Measurements from ENCODE around the gene CD27.
"Not testable (repeated sequence)": the region's sequence is repeated elsewhere in the genome, so short reads cannot be mapped to it uniquely, and the experiment has no call there.

CD27 gene

DNA sequence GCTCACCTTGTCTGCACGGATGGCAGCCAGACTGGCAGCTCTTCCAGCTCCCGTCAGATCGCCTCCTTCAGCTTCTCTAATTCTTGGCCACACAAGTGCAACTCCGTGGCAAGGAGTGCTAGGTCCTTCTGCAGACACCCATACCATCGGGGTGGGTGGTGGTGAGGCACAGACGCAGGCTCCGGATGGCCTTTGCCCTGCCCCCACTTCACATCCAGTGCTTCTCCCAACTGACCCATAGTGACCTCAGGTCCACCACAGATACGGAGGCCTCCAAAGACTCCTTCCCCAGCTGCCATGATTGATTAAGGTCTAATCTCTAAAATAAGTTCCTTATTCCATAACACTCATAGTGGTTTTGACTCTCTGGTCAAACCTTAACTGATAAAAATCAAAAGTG lies 19.9 kb upstream of the CD27 start:
- H3K27me3 ChIP-seq (ENCODE audit: control insufficient read depth, insufficient read depth, low read length): peaks cover 3% of the 10 kb centered on the region
- H3K36me3 ChIP-seq (ENCODE audit: control insufficient read depth, insufficient read depth, low read length): no peaks in the 10 kb centered on the region
- H3K4me3 ChIP-seq (ENCODE audit: low read depth, low read length): no peak overlapping the region
- no peak overlapping the region for H3K9ac ChIP-seq (ENCODE audit: low read depth, low read length)
- H3K9me3 ChIP-seq (ENCODE audit: control insufficient read depth, insufficient read depth, low read length): no peaks in the 10 kb centered on the region
- no peaks in the 10 kb centered on the region for H3K4me1 ChIP-seq (ENCODE audit: control insufficient read depth, insufficient read depth, low read length)

DNA sequence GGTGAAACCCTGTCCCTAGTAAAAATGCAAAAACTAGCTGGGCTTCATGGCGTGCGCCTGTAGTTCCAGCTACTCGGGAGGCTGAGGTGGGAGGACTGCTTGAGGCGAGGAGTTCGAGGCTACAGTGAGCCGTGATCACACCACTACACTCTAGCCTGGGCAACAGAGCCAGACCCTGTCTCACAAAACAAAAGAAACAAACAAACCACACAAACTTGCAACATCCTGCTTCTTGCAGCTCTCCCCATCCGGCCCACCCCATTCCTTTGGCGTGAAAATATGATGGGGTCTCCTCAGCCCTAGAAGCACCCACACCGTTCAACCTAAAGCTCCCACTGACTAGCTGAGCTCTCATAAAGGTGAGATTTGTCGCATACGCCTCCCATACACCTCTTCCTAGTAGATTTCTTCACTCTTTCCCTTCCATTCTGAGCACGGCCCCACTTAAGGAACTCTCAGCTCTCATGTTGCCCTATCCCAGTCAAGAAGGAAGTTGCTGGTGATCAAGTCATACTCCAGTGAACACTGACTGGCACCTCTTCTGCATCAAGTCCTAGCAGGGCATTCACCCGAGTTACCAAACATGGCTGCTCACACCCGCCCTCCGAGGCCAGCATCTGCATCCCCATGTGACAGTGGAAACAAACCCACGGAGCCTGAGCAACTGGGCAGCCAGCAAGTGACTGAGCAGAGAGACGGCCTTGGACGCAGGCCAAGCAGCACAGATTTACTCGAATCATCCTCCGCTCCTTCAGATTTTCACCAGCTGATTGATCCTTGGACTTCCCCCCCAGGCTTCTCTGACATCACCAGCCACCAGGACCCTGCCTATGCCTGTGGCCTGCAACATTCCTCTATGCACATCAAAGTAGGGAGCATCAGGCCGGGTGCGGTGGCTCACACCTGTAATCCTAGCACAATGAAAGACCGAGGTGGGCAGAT lies 18.9 kb upstream of the CD27 start:
- no peaks in the 10 kb centered on the region for H3K9me3 ChIP-seq (ENCODE audit: control insufficient read depth, insufficient read depth, low read length)
- peaks cover 3% of the 10 kb centered on the region for H3K27me3 ChIP-seq (ENCODE audit: control insufficient read depth, insufficient read depth, low read length)
- no peaks in the 10 kb centered on the region for H3K36me3 ChIP-seq (ENCODE audit: control insufficient read depth, insufficient read depth, low read length)
- no peaks in the 10 kb centered on the region for H3K4me1 ChIP-seq (ENCODE audit: control insufficient read depth, insufficient read depth, low read length)
- H3K9ac ChIP-seq (ENCODE audit: low read depth, low read length): no peak overlapping the region
- no peak overlapping the region for H3K4me3 ChIP-seq (ENCODE audit: low read depth, low read length)

DNA sequence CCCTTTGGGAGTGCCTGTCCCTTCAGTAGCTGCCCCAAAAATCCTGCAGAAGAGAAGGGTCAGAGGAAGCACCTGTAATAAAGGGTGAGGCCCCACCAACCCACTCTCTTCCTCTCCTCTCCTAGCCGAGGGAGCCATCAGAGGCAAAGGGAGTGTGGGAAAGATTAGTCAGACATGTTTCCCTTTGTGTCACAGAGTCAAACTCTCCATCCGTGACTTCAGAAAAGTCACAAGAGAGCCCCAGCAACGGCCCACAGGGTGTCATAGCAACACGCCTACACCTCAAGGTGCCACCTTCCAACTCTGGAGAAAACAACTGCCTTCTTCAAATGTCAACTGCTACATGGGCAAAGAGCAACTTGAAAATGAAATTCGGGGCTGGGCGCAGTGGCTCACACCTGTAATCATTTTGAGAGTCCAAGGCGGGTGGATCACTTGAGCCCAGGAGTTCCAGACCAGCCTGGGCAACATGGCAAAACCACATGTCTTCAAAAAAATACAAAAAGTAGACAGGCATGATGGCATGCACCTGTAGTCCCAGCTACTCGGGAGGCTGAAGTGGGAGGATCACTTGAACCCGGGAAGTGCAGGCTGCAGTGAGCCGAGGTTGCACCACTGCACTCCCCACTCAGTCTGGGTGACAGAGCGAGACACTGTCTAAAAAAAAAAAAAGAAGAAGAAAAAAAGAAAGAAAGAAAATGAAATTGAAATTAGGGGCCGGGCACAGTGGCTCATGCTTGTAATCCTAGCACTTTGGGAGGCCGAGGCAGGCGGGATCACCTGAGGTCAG lies 17.7 kb upstream of the CD27 start:
- no peaks in the 10 kb centered on the region for H3K36me3 ChIP-seq (ENCODE audit: control insufficient read depth, insufficient read depth, low read length)
- no peaks in the 10 kb centered on the region for H3K4me1 ChIP-seq (ENCODE audit: control insufficient read depth, insufficient read depth, low read length)
- no peaks in the 10 kb centered on the region for H3K9me3 ChIP-seq (ENCODE audit: control insufficient read depth, insufficient read depth, low read length)
- no peak overlapping the region for H3K9ac ChIP-seq (ENCODE audit: low read depth, low read length)
- no peak overlapping the region for H3K4me3 ChIP-seq (ENCODE audit: low read depth, low read length)
- H3K27me3 ChIP-seq (ENCODE audit: control insufficient read depth, insufficient read depth, low read length): peaks cover 3% of the 10 kb centered on the region

DNA sequence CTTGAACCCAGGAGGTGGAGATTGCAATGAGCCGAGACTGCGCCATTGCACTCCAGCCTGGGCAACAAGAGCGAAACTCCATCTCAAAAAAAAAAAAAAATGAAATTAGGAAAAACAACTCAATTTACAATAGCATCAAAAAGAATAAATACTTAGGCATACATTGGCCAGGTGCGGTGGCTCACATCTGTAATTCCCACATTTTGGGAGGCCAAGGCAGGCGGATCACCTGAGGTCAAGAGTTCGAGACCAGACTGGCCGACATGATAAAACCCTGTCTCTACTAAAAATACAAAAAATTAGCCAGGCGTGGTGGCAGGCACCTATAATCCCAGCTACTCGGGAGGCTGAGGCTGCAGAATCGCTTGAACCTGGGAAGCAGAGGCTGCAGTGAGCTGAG lies 17.0 kb upstream of the CD27 start:
- H3K9ac ChIP-seq (ENCODE audit: low read depth, low read length); H3K4me1 ChIP-seq (ENCODE audit: control insufficient read depth, insufficient read depth, low read length); H3K36me3 ChIP-seq (ENCODE audit: control insufficient read depth, insufficient read depth, low read length); H3K9me3 ChIP-seq (ENCODE audit: control insufficient read depth, insufficient read depth, low read length); H3K27me3 ChIP-seq (ENCODE audit: control insufficient read depth, insufficient read depth, low read length); H3K4me3 ChIP-seq (ENCODE audit: low read depth, low read length): not testable (repeated sequence)

DNA sequence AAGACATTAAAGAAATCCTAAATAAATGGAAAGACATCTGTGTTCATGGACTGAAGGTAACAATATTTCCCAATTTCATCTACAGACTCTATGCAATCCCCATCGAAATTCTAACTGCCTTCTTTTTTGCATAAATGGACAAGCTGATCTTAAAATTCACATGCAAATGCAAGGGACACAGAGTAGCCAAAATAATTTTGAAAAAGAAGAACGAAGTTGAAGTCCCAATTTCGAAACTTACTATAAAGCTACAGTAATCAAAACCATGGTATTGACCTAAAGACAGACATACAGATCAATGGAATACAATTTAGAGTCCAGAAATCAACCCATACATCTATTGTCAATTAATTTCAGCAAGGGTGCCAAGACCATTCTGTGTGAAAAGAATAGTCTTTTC lies 16.4 kb upstream of the CD27 start:
- Histone ChIP-seq H3K4me1 (ENCODE audit: control insufficient read depth, insufficient read depth, low read length) (no peaks in the 10 kb centered on the region), H3K4me3 (ENCODE audit: low read depth, low read length) (no peak overlapping the region), H3K27me3 (ENCODE audit: control insufficient read depth, insufficient read depth, low read length) (peaks cover 3% of the 10 kb centered on the region), H3K9me3 (ENCODE audit: control insufficient read depth, insufficient read depth, low read length) (no peaks in the 10 kb centered on the region), H3K9ac (ENCODE audit: low read depth, low read length) (no peak overlapping the region), H3K36me3 (ENCODE audit: control insufficient read depth, insufficient read depth, low read length) (no peaks in the 10 kb centered on the region)

DNA sequence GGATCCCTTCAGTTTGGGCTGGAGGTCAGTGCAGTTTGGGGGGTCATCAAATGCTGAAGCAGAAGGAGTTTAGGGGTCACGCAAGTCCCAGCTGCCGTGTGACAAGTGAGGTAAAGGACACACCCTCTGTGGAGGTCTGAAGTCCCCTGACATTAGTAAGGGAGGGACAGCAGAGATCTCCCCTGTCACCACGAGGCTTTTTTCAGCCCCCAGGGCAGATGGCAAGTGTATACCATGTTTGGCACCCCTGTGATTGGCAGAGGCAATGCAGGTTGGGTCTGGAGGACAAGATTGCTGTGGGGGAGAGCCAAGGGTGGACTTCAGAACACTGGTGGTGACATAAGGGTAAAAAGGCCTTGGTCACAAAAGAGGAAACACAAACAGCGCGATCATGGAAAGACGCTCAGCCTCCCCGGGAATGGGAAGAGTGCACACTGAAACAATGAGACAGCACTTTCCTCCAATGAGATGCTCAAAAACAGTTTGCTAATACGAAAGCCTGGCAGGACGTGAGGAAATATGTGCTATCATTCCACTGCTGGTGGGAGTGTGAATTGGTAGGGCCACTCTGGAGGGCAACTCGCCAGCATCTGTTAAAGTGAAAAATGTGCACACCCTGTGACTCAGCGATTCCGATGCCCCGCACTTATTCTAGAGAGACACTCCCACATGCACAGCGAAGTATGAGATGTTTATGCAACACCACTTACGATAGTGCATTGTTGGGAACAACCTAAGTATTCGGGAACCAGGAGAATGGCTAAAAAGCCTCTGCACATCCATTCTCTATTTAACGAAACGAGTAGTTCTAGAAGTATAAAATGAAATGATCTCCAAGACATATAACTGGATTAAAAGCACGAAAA lies 14.4 kb upstream of the CD27 start:
- H3K9ac ChIP-seq (ENCODE audit: low read depth, low read length): no peak overlapping the region
- no peak overlapping the region for H3K4me3 ChIP-seq (ENCODE audit: low read depth, low read length)
- no peaks in the 10 kb centered on the region for H3K9me3 ChIP-seq (ENCODE audit: control insufficient read depth, insufficient read depth, low read length)
- no peaks in the 10 kb centered on the region for H3K27me3 ChIP-seq (ENCODE audit: control insufficient read depth, insufficient read depth, low read length)
- peaks cover 10% of the 10 kb centered on the region for H3K4me1 ChIP-seq (ENCODE audit: control insufficient read depth, insufficient read depth, low read length)
- no peaks in the 10 kb centered on the region for H3K36me3 ChIP-seq (ENCODE audit: control insufficient read depth, insufficient read depth, low read length)

DNA sequence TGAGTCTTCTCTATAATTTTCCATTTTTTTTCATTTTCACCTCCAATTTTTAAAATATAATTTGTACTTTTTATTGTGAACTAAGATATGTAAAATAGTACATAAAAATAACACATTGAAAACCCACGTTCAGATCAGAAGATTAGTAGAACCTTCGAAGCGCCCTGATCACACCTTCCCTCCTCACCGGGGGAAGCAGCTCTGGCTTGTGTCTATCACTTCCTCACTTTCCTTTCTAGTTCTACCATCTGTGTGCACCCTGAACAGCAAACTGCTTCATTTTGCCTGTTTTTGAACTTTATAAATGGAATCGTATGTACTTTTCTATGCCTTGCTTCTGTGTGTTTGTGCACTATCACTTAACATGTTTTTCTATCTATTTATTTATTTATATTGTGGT lies 11.8 kb upstream of the CD27 start:
- Histone ChIP-seq H3K36me3 (ENCODE audit: control insufficient read depth, insufficient read depth, low read length) (no peaks in the 10 kb centered on the region), H3K4me1 (ENCODE audit: control insufficient read depth, insufficient read depth, low read length) (peaks cover 10% of the 10 kb centered on the region), H3K4me3 (ENCODE audit: low read depth, low read length) (no peak overlapping the region), H3K27me3 (ENCODE audit: control insufficient read depth, insufficient read depth, low read length) (no peaks in the 10 kb centered on the region), H3K9ac (ENCODE audit: low read depth, low read length) (no peak overlapping the region), H3K9me3 (ENCODE audit: control insufficient read depth, insufficient read depth, low read length) (no peaks in the 10 kb centered on the region)

DNA sequence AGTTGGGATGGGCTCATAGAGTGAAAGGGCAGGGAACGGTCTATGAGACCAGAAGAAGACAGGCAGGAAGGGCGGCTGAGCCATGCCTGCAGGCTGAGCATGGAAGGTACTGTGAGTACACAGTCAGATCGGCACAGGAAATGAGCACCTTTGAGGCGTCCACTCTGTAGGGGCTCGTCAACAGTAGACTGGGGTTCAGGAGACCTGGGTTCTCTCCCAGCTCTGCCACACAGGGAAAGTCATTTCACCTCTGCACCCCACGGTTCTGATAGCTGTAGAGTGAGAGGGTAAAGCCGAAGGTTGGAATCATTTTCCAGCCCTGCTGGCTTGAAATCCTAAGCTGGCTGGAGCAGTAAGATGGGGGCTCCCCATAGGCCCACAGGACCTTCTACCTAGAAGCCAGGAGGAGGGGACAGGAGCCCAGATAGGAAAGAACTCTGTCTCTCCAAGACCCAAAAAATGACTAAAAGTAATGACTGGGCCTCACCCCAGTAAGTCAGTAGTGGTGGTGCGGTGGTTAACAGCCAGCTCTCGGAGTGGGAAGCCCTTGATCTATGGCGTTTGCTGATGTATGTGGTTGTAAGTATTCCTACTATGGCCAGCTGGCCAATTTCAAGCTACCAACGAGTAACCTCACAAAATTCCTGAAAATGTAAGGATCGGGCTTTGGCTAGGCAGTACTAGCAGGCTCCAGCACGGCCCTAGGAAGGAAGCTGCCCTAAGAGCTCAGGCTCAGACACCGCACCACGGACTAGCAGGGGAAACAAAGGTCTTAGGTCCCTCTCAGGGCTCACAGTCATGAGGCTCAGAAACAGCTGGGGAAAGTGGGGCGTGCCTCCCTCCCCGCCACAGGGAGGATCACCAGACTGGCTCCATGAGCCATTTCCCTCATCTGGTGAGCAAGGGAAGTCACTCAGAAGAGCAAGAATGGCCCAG lies 10.3 kb upstream of the CD27 start:
- Histone ChIP-seq H3K4me3 (ENCODE audit: low read depth, low read length) (no peak overlapping the region), H3K36me3 (ENCODE audit: control insufficient read depth, insufficient read depth, low read length) (no peaks in the 10 kb centered on the region), H3K9me3 (ENCODE audit: control insufficient read depth, insufficient read depth, low read length) (no peaks in the 10 kb centered on the region), H3K4me1 (ENCODE audit: control insufficient read depth, insufficient read depth, low read length) (peaks cover 10% of the 10 kb centered on the region), H3K9ac (ENCODE audit: low read depth, low read length) (no peak overlapping the region), H3K27me3 (ENCODE audit: control insufficient read depth, insufficient read depth, low read length) (no peaks in the 10 kb centered on the region)

DNA sequence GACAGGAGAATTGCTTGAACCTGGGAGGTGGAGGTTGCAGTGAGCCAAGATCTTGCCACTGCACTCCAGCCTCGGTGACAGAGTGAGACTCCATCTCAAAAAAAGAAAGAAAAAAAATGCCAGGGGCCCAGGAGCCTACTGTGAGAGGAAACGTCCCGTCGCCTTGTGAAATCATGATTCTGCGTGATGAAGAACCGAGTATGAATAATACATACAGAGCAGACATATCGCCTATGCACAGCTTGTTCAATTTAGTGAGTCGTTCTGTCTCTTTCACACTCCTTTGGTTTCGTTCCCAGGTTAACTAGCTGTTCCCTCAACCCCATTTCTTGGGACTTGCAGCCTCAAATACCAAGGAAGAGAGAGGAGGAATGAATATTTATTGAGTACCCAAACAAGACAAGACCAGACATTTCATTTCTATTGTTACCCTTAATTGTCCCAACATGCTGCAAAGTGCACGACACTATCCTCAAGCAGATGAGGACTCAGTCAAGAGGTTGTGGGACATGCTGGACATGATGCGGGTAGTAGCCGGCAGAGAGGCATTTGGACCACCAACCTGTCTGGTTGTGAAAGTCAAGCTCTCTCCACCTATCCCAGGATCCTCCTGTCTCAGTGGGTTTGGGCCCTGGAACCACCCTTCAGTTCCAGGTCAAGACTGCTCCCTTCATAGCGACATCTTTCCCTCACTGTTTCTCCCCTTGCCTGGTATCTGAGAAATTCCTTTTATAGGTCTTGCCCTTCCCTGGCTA lies 8.6 kb upstream of the CD27 start:
- Histone ChIP-seq H3K9ac (ENCODE audit: low read depth, low read length) (no peak overlapping the region), H3K4me1 (ENCODE audit: control insufficient read depth, insufficient read depth, low read length) (peaks cover 10% of the 10 kb centered on the region), H3K4me3 (ENCODE audit: low read depth, low read length) (no peak overlapping the region)

DNA sequence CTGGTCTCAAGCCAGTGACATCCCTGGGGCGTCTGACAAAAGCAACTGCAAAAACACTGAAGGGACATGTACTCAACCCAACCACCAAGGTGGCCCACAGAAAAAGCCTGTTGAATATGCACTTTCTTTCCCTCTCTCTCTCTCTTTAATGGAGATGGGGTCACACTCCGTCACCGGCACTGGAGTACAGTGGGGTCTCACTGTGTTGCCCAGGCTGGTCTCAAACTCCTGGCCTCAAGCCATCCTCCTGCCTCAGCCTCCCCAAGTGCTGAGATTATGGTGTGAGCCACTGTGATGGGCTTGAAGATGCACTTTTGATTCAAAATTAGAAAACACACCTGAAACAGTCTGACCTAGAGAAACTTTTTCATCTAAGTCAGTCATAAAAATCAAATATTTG lies 7.2 kb upstream of the CD27 start:
- no peak overlapping the region for H3K9ac ChIP-seq (ENCODE audit: low read depth, low read length)
- H3K9me3 ChIP-seq (ENCODE audit: control insufficient read depth, insufficient read depth, low read length): no peaks in the 10 kb centered on the region
- no peaks in the 10 kb centered on the region for H3K27me3 ChIP-seq (ENCODE audit: control insufficient read depth, insufficient read depth, low read length)
- no peak overlapping the region for H3K4me3 ChIP-seq (ENCODE audit: low read depth, low read length)
- H3K36me3 ChIP-seq (ENCODE audit: control insufficient read depth, insufficient read depth, low read length): no peaks in the 10 kb centered on the region
- peaks cover 10% of the 10 kb centered on the region for H3K4me1 ChIP-seq (ENCODE audit: control insufficient read depth, insufficient read depth, low read length)

More for the DNA sequence above, 8.6 kb upstream of the CD27 start:
- no peaks in the 10 kb centered on the region for H3K9me3 ChIP-seq (ENCODE audit: control insufficient read depth, insufficient read depth, low read length)
- H3K36me3 ChIP-seq (ENCODE audit: control insufficient read depth, insufficient read depth, low read length): no peaks in the 10 kb centered on the region
- H3K27me3 ChIP-seq (ENCODE audit: control insufficient read depth, insufficient read depth, low read length): no peaks in the 10 kb centered on the region
